C4-2B (cell line): ENCODE results near the gene AKAP4.
A peak's percentile ranks its signal among the peaks of the same experiment; 100 is the strongest.

Experiments used
- H3K27ac ChIP-seq: fragments of 450-650 bp; 2 replicates; pipeline ENCODE4 v1.5.1; 2017
- ZFX ChIP-seq: fragments of 450-650 bp; IDR thresholded peaks from 2 replicates; pipeline ENCODE4 v1.6.1; 2017
- TF ChIP-seq, protein P1 (sequence below): fragments of 450-650 bp; conservative IDR thresholded peaks from 2 replicates; pipeline ENCODE4 v1.5.1; 2017; ENCODE audit warnings: mild to moderate bottlenecking

AKAP4 gene, protein sequence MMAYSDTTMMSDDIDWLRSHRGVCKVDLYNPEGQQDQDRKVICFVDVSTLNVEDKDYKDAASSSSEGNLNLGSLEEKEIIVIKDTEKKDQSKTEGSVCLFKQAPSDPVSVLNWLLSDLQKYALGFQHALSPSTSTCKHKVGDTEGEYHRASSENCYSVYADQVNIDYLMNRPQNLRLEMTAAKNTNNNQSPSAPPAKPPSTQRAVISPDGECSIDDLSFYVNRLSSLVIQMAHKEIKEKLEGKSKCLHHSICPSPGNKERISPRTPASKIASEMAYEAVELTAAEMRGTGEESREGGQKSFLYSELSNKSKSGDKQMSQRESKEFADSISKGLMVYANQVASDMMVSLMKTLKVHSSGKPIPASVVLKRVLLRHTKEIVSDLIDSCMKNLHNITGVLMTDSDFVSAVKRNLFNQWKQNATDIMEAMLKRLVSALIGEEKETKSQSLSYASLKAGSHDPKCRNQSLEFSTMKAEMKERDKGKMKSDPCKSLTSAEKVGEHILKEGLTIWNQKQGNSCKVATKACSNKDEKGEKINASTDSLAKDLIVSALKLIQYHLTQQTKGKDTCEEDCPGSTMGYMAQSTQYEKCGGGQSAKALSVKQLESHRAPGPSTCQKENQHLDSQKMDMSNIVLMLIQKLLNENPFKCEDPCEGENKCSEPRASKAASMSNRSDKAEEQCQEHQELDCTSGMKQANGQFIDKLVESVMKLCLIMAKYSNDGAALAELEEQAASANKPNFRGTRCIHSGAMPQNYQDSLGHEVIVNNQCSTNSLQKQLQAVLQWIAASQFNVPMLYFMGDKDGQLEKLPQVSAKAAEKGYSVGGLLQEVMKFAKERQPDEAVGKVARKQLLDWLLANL

DNA sequence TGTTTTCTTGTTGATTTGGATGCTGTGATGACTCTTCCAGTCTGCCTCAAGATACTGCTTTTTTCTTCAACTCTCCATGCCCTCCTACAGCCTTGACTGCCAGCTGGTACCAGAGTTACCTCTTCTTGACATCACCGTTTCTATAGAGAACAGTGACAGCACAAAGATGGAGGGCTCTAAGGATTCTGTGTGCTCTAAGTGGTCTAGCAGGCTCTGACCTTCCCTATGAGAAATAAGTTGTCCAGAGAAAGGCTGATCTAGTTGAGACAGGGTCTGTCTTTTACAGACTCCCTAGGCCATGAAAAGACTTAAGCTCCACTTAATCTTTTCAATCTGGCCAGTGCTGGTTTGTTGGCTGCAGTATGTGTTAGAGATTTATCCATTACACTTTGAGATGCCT, at the start of gene AKAP4:
TSS of gene AKAP4 (minus strand) at position 101 of the 400 bp plus-strand sequence. CDS start 118 bp downstream, outside the sequence.
- TF ChIP-seq, protein P1, sequence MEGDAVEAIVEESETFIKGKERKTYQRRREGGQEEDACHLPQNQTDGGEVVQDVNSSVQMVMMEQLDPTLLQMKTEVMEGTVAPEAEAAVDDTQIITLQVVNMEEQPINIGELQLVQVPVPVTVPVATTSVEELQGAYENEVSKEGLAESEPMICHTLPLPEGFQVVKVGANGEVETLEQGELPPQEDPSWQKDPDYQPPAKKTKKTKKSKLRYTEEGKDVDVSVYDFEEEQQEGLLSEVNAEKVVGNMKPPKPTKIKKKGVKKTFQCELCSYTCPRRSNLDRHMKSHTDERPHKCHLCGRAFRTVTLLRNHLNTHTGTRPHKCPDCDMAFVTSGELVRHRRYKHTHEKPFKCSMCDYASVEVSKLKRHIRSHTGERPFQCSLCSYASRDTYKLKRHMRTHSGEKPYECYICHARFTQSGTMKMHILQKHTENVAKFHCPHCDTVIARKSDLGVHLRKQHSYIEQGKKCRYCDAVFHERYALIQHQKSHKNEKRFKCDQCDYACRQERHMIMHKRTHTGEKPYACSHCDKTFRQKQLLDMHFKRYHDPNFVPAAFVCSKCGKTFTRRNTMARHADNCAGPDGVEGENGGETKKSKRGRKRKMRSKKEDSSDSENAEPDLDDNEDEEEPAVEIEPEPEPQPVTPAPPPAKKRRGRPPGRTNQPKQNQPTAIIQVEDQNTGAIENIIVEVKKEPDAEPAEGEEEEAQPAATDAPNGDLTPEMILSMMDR = no peak
- no peak for TF ChIP-seq ZFX
- no peak within 1 kb of the TSS for H3K27ac ChIP-seq

DNA sequence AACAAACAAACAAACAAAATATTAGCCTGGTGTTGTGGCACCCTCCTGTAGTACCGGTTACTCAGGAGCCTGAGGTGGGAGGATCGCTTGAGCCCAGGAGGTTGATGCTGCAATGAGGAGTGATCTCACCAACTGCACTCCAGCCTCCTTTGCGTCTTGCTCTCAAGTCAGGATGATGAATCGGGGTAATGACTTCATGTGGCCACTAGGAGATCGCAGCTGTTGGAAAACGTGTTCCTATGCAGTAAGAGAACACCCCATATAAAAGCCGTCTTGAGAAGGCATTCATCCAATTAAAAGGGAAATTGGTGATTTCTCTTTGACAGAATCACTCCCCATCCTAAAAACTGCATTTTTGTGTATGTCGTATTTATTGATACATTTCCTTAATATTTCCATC, 10.7 kb upstream of the AKAP4 start:
- no peak overlapping the region for H3K27ac ChIP-seq
- no peak for TF ChIP-seq ZFX
- TF ChIP-seq, protein P1 = peak; percentile 51

DNA sequence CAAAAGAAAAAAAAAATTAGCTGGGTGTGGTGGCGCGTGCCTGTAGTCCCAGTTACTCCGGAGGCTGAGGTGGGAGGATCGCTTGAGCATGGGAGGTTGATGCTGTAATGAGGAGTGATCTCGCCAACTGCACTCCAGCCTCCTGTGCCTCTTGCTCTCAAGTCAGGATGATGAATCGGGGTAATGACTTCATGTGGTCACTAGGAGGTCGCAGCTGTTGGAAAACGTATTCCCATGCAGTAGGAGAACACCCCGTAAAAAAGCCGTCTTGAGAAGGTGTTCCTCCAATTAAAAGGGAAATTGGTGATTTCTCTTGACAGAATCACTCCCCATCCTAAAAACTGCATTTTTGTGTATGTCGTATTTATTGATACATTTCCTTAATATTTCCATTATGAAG, 5.9 kb upstream of the AKAP4 start:
- TF ChIP-seq, protein P1 = no peak
- no peak for TF ChIP-seq ZFX
- H3K27ac ChIP-seq = no peak overlapping the region

DNA sequence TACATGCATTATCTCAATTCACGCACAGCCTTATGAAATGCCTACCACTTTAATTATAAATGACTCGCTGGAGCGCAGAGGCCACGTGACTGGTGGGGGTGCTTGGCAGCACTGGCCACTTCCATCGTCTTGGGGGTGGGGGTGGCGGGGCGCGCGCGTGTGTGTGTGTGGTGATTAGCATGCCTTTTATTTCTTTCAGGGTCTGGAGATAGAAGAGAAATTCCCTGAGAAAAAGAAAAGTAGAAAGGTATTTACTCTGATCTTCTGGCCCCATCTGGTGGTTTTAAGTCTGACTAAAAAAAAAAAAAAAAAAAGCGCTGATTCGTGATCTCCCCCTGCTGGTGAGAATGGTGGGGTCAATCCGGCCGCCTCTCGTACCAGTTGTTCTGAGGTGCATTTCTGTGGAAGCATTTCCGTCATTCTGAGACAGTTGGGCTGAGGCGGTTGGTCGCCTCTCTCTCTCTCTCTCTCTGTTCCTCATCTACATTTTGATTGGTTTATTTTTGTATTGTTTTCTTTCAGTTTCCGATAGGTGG, 3.6 kb upstream of the AKAP4 start, which contains the start of gene CCNB3:
TSS of gene CCNB3 (plus strand) at position 402 of the 536 bp plus-strand sequence. CDS start 80,399 bp downstream, outside the sequence.
- no peak for TF ChIP-seq ZFX
- TF ChIP-seq, protein P1 = peak; percentile 68
- H3K27ac ChIP-seq = peak within 1 kb of the TSS; percentile 62

DNA sequence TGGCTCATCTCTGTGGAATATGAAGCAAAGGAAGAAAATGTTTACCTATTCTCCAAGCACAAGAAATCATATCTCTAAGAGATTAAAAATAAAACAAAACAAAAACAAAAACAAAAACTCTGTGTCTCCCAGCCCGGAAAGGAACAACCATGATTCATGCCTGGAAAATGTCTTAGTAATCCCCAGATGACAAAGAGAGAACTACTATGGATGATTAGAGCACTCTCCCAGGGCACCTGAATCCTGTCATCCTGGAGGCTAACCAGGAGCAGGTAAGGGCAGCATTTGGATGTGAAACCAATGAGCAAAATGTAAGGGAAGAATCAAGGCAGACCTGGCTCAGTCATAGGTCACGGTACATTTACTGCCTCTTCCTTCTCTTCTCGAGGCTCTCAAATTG, 1.7 kb upstream of the AKAP4 start:
- TF ChIP-seq ZFX = no peak
- TF ChIP-seq, protein P1 = no peak
- H3K27ac ChIP-seq = no peak overlapping the region

DNA sequence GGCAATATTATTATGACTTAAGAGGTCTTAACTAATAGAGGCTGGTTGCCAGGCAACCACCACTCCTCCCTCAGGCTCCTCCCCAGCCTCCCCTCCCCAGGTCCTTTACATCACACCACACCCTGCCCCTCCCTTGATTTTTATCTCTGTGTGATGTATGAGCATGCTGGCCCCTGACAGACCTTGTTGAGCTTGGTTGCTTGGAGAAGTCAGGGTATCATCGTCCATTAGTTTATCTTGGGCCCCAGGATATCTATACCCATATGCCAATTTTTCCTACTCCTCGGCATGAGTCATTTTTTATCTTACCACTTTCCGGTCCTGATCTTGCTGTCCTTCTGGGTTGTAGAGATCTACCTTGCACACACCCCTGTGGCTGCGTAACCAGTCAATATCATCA, 2.5 kb downstream of the AKAP4 start:
- H3K27ac ChIP-seq = no peak overlapping the region
- TF ChIP-seq, protein P1 = no peak
- TF ChIP-seq ZFX = no peak
